ENCODE measurements around the gene DNAAF3. TPM values are rescaled to one million over a fixed set of nuclear protein-coding genes. Genes with fewer than 3 reads are reported as not detected.

Gene DNAAF3
- total RNA-seq, 1 donor from 2014 or later = 2.4 TPM

DNA sequence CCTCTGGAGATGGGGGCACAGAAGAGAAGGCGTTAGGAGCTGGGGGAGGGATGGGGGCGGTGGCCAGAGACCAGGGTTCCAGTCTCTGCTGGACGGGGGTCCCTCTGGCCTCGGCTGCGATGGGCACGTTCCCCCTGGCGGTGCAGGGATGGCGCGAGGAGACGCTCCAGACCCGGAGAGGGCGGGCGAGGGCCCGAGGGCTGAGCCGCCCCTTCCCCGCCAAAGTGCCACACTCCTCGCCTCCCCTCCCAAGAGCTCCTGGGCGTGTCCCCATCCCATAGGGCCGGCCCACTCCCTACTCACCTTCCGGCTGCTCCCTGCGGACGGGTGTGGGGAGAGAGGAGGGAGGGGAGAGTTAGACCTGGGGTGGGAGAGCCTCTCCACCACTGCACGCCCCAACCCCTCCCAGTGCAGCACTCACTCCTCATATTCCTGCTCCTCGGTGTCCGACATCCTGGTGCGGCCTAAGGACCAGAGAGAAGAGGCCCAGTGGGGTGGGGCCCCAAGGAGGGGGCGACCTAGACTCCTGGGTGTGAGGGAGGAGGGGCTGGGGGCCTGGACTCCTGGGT, 19.6 kb downstream of the DNAAF3 start:
- Mint-ChIP-seq H3K27me3 (ENCODE audit: unreplicated experiment) (peaks cover 16% of the 10 kb centered on the region), H3K27ac (ENCODE audit: unreplicated experiment) (no peak overlapping the region), H3K9me3 (ENCODE audit: unreplicated experiment) (peaks cover 4% of the 10 kb centered on the region), H3K4me3 (ENCODE audit: unreplicated experiment) (no peak overlapping the region), H3K36me3 (ENCODE audit: unreplicated experiment) (peaks cover 5% of the 10 kb centered on the region), H3K4me1 (ENCODE audit: low read depth, unreplicated experiment) (peaks cover 7% of the 10 kb centered on the region)
- no peak for TF ChIP-seq CTCF (IDR thresholded peaks at IDR 0.05; ENCODE audit: partially characterized antibody, unreplicated experiment)
- DNase-seq = peak; percentile 58

DNA sequence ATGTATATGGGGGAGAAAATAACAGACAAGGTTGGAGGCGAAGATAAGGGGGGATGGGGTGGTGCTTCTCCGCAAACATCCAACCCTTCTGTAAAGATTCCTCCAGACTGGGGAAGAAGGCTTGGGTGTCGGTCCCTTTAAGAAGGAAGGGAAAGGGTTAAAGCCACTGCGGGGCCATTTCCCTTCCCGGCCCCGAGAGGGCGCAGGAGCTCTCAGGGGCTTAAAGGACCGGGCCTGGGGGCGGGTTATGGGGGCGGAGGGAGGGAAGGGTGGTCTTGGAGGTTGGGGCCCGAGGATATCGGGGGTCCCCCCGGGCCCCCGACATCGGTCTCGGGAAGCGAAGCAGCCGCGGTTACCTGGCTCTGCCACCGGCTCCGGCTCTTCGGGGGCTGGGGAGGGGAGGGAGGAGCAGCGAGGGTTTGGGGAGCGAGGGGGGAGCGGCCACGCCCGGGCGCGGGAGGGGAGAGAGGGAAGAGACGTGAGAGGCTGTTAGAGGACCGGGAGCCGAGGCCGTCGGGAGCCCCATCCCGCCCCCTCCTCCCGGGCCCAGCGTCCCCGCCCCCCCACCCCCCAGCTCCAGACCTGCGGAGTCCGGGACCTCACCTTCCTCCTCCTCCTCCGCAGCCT, 20.2 kb downstream of the DNAAF3 start:
- Mint-ChIP-seq H3K27me3 (ENCODE audit: unreplicated experiment) (peaks cover 14% of the 10 kb centered on the region), H3K4me3 (ENCODE audit: unreplicated experiment) (no peak overlapping the region), H3K27ac (ENCODE audit: unreplicated experiment) (no peak overlapping the region), H3K9me3 (ENCODE audit: unreplicated experiment) (peaks cover 4% of the 10 kb centered on the region), H3K4me1 (ENCODE audit: low read depth, unreplicated experiment) (peaks cover 6% of the 10 kb centered on the region), H3K36me3 (ENCODE audit: unreplicated experiment) (peaks cover 5% of the 10 kb centered on the region)
- DNase-seq = no peak
- peak; percentile 67 for TF ChIP-seq CTCF (IDR thresholded peaks at IDR 0.05; ENCODE audit: partially characterized antibody, unreplicated experiment)

DNA sequence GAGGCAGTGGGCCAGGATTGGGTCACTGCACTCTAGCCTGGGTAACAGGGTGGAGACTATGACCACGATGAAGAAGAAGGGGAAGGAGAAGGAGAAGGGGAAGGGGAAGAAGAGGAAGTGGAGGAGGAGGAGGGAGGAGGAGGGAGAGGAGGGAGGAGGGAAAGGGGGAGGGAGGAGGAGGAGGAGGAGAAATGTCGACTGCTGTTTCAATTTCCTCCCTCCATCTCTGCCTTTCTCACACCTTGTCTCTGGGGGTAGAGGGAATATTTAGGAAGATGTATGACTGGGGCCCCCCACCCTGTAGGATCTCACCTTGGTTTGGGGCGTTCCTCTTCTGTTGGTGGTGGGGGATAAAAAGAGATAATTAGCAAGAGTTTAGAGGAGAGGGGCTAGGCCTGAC, 21.2 kb downstream of the DNAAF3 start:
- Mint-ChIP-seq H3K27me3 (ENCODE audit: unreplicated experiment) (peaks cover 12% of the 10 kb centered on the region), H3K36me3 (ENCODE audit: unreplicated experiment) (peaks cover 2% of the 10 kb centered on the region), H3K4me3 (ENCODE audit: unreplicated experiment) (no peak overlapping the region), H3K27ac (ENCODE audit: unreplicated experiment) (no peak overlapping the region), H3K4me1 (ENCODE audit: low read depth, unreplicated experiment) (peaks cover 7% of the 10 kb centered on the region), H3K9me3 (ENCODE audit: unreplicated experiment) (peaks cover 4% of the 10 kb centered on the region)
- TF ChIP-seq CTCF (IDR thresholded peaks at IDR 0.05; ENCODE audit: partially characterized antibody, unreplicated experiment) = no peak
- DNase-seq = no peak

DNA sequence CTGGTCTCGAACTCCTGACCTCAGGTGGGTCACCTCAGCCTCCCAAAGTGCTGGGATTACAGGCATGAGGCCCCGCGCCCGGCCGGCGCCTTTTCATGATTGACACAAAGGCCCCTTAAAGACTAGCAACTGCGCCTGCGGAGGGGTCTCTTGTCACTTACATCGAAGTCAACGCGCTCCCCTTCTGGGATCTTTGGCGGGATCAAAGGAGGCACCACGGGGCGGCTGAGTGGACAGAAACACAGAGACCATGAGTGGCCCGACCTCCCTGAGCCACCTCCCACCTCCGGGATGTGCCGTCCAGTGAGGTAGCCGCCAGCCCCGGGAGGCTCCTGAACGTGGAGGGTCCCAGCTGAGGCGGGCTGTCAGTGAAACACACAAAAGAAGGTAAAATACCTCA, 24.7 kb downstream of the DNAAF3 start:
- Mint-ChIP-seq H3K27ac (ENCODE audit: unreplicated experiment) (no peak overlapping the region), H3K36me3 (ENCODE audit: unreplicated experiment) (no peaks in the 10 kb centered on the region), H3K4me3 (ENCODE audit: unreplicated experiment) (no peak overlapping the region), H3K4me1 (ENCODE audit: low read depth, unreplicated experiment) (peaks cover 2% of the 10 kb centered on the region), H3K9me3 (ENCODE audit: unreplicated experiment) (no peaks in the 10 kb centered on the region), H3K27me3 (ENCODE audit: unreplicated experiment) (peaks cover 7% of the 10 kb centered on the region)
- TF ChIP-seq CTCF (IDR thresholded peaks at IDR 0.05; ENCODE audit: partially characterized antibody, unreplicated experiment) = no peak
- DNase-seq = peak; percentile 28

DNA sequence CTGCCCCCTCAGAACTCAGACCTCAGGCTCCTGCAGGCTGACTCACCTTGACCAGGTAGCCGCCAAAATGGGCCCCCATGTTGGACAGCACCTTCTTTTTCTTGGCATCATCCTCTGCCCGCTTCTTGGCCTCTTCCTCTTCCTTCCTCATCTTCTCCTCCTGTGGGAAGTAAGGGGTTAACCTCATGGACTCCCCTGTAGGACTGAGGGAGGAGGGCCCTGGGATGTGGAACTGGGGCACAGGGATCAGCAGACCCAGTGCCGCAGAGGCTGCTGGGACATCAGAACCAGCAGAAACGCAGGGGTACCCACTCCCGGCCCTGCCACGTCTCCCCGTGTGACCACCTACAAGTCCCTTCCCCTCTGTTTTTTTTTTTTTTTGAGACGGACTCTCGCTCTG, 28.5 kb downstream of the DNAAF3 start:
- no peak for TF ChIP-seq CTCF (IDR thresholded peaks at IDR 0.05; ENCODE audit: partially characterized antibody, unreplicated experiment)
- H3K27ac Mint-ChIP-seq (ENCODE audit: unreplicated experiment) = no peak overlapping the region
- H3K27me3 Mint-ChIP-seq (ENCODE audit: unreplicated experiment) = peaks cover 1% of the 10 kb centered on the region
- DNase-seq = no peak
- no peaks in the 10 kb centered on the region for H3K36me3 Mint-ChIP-seq (ENCODE audit: unreplicated experiment)
- no peak overlapping the region for H3K4me3 Mint-ChIP-seq (ENCODE audit: unreplicated experiment)
- peaks cover 2% of the 10 kb centered on the region for H3K4me1 Mint-ChIP-seq (ENCODE audit: low read depth, unreplicated experiment)
- peaks cover 2% of the 10 kb centered on the region for H3K9me3 Mint-ChIP-seq (ENCODE audit: unreplicated experiment)

Measured in glutamatergic neuron (in vitro differentiated cells).